HG03066 (cell line): Measurements from ENCODE around the gene KRT32.

Experiments used
- ATAC-seq: cut with Tn5 transposase; IDR thresholded peaks from one replicate; pipeline ENCODE4 v1.9.1; 2021; ENCODE audit warnings: low read depth; ENCODE audit not compliant: unreplicated experiment

The KRT32 gene

DNA sequence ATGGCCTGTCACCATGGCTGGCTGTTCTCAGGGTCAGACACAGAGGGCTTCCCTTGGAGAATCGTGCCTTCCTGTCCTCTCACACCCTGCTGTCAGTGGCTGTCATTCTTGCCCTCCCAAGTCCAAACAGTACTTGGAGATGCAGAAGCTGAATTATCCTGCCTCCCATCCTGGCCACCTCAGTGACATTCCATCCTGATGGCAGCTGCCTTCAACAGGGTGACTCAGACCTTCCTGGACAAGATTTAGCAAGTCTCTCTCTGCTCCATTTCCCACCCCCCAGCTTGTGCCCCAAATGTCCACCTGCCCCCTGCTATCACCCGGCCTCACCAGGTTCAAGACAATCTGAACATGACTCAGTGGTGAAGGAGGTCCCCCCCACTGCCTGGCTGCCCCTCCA, 27.3 kb upstream of the KRT32 start:
- no peak for ATAC-seq

DNA sequence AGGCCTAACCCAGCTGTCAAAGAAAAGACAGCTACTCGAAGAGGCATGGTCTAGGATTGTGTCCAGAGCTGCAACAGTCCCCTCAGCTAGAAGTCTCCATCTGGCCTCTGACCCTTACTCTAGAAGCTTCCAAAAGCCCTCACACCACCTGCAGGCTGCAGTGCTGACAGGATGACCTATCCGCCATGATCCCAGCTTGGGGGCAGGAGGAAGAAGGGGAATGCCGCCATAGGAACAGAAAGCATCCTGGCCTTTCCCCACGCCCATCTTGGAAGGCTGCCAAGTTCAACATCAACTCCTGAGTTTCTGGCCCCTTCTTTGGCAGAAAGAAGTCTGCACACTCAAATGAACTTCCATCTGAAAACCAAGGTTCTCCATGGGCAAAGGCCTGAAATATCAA, 25.6 kb upstream of the KRT32 start:
- no peak for ATAC-seq

DNA sequence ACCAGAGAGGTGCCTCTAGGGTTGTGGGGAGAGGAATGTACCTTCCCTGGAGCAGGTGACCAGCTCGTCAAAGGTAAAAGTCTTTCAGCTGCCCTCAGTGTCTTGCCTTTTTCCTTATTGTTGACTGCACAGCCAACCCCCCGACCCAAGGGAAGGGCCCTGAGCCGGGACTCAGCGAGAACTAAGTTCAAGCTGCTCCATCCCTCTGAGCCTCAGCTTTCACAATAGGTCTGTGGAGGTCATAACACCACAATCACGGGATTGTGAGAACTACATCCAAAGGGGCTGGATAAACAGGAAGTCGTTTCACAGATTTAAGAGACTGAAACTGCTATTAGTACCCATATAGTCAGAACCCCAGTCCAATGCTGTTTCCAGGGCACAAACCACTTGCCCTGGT, 25.2 kb upstream of the KRT32 start:
- no peak for ATAC-seq

GRCh38 chr17:41491476-41491875, 24.3 kb upstream of the KRT32 start:
- no peak for ATAC-seq

DNA sequence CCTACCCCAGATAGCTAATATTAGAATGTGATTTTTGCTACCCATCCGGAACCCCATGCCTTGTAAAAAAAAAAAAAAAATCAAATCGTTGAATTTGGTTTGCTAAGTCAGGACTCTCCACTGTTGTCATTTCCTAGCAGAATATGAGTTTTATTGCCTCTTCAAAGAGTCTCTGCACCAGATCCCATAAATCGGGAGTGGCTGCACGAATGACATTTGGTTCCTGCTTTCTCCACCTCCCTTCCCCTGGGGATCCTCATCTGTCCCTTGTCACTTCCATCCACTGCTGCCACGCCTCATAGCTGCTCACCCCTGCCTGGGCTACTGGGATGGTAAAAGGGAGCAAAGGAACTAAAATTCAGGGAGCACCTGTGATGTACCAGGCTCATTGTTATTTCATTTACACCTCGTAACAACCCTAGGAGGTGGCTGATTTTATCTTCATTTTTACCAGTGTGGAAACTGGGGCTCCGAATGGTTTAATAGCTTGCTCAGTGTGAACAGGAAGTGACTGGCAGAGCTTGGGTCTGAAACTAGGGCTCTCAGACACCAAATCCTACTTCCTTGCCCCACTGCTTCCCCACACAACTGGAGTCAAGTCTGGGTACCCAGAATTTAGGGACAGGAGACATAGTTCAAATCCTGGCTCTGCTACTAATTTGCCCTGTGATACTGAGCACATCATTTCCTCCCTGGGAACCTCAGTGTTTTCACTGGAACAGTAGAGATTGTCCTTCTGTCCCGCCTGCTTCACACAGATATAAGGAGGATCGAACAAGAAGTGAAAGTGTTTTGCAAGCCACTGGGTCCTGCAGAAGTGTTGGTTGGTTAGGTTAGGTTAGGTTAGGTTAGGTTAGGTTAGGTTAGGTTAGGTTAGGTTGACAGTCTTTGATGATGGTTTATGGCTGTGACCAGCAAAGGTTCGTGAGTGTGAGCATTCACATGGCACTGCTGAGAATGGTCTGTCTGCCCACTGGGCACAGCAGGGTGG, 23.1 kb upstream of the KRT32 start:
- no peak for ATAC-seq

DNA sequence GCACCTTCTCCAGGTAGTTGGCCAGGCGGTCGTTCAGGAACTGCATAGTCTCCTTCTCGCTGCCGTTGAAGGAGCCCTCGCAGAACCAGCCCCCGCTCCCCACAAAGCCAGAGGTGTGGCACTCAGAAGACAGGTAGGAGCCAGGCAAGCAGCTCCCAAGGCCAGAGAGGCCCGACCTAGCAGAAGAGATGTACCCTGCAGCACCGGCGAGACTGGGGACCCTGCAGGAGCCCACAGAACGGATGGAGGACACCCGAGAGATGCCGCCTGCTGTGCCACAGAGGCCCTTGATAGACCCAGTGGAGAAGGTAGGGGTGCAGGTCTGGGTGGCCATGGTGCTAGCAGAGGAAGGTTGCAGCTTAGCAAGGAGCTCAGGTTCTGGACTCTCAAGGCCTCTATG, 22.3 kb upstream of the KRT32 start, which contains the start of gene KRT36:
Gene KRT36 (minus strand): TSS at position 380 of the 400 bp plus-strand sequence. CDS start 46 bp downstream, at position 334.
- ATAC-seq, result no peak

- ATAC-seq, result no peak
Measured at GRCh38 chr17:41486809-41487530, 19.8 kb upstream of the KRT32 start.

DNA sequence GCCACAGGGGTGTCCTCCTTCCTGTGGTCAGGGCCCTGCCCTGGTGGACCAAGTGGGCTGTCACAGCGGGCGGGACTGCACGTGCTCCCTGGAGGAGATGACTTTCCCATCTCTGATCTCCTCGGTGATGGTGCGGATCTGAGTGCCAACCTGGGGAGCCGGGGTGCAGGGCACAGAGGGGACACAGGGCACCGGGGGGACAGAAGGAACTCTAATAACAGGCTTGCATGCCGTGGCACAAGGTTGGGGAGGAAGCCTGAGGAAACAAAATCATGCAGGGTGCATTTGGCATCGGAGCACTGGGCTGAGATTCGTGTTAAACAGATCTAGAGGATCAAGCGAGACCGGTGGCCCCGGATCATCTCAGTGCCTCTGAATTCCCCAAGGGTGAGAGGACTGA, 19.1 kb upstream of the KRT32 start:
- ATAC-seq, result no peak

GRCh38 chr17:41484920-41485904, 18.0 kb upstream of the KRT32 start:
- no peak for ATAC-seq

- ATAC-seq, result no peak
Measured at GRCh38 chr17:41483991-41484826, 17.0 kb upstream of the KRT32 start.

- no peak for ATAC-seq
Measured at GRCh38 chr17:41483531-41483930, 16.3 kb upstream of the KRT32 start.

GRCh38 chr17:41481036-41481435, 13.8 kb upstream of the KRT32 start, which contains the start of gene KRT35:
TSS of gene KRT35 (minus strand) at chr17:41481151. CDS start at chr17:41481097, 54 bp downstream.
- ATAC-seq, result no peak

DNA sequence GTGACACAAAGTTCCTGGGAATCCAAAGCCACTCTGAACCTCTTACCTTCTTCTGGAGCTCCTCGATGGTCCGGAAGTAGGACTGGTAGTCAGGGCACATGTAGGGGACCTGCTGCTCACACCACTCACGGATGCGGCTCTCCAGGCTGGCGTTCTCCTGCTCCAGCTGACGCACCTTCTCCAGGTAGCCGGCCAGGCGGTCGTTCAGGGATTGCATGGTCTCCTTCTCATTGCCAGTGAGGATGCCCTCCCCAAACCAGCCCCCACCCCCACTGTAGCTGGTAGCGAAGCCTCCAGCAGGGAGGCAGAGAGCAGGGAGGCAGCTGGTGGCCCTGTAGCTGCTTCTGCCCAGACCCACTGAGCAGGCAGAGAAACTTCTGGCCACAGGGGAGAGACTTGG, 13.4 kb upstream of the KRT32 start:
- ATAC-seq, result no peak

GRCh38 chr17:41480136-41480535, 12.9 kb upstream of the KRT32 start:
- no peak for ATAC-seq

GRCh38 chr17:41478237-41478636, 11.1 kb upstream of the KRT32 start:
- no peak for ATAC-seq

- ATAC-seq, result no peak
Measured at GRCh38 chr17:41476866-41477815, 10.0 kb upstream of the KRT32 start.

- ATAC-seq, result no peak
Measured at GRCh38 chr17:41475421-41475820, 8.2 kb upstream of the KRT32 start.

DNA sequence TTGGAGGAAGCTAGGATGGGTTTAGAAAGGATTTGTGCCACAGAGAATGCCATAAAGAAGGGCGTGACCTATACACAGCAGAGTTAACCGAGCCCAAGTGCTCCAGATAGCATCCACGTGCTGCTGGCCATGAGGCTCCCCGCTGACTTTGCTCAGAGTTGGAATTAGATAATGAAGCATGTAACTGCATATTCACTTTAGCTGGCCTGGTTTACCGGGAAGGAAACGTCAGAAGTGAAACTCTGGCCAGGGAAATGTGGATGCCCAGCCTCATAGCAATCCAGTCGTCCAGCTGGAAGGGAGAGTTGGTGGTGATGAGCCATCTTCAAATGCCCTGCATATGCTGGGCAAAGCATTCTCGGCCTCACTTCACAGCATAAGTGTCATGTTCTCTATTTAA, 7.7 kb upstream of the KRT32 start:
- no peak for ATAC-seq
